GM12892 (cell line): ENCODE measurements around the gene NCBP2.

ENCODE experiments used
- POLR2A ChIP-seq: IDR thresholded peaks from 2 replicates; pipeline ENCODE4 v1.6.1; 2011; ENCODE audit warnings: low read depth, low read length, control low read depth
- POLR2AphosphoS5 ChIP-seq: IDR thresholded peaks from 2 replicates; pipeline ENCODE4 v1.6.1; 2011; ENCODE audit warnings: low read depth, low read length, control low read depth

DNA sequence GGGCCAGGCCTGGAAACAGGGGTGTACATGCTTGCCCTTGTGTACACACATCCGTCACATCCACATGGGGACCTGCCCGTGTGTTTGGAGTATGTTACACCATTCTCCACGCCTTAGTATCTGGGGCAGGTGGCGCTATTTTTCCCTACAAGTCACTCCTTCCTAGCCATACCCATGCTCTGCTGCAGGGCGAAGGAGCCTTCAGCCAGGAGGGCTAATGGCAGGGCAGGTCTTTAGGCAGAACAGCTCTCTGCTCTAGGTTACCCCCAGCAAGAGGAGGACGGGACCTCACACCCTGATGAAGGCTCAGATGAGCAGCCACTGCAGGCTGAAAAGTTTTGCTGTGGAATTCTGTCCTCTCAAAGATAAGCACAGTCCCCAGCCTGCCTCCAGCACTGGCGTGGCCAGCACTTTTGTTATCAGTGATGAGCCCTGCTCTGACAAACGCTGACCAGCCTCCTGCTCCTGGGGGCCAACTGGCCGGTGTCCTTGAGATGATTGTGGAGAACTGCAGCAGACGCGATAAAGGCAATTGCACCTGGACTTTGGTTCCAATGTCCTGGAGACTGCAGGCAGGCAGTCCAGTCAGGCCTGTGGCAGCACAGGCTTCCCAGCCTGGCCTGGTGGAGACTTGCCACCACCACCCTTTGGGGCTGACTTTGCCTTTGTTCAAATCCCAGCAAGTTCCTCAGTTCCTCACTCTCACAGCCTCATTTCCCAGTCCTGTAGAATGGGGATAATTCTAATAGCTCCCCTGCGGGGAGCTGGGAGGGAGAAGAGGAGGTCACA lies 46.1 kb upstream of the NCBP2 start:
- TF ChIP-seq POLR2A, result no peak
- no peak for TF ChIP-seq POLR2AphosphoS5
